Stimulated activated CD4-positive, alpha-beta T cell treated with anti-CD3 and anti-CD28 coated beads, TNF-alpha, amount 100 ng/mL, for 24 hours (primary cell): ENCODE measurements around the gene NUP93.

ENCODE experiments used
- DNase-seq, 3 experiments: peaks; one replicate each; pipeline ENCODE4 v3.0.0-alpha.2; 2020; ENCODE audit warnings: low read depth in 3 of 3

Gene NUP93

DNA sequence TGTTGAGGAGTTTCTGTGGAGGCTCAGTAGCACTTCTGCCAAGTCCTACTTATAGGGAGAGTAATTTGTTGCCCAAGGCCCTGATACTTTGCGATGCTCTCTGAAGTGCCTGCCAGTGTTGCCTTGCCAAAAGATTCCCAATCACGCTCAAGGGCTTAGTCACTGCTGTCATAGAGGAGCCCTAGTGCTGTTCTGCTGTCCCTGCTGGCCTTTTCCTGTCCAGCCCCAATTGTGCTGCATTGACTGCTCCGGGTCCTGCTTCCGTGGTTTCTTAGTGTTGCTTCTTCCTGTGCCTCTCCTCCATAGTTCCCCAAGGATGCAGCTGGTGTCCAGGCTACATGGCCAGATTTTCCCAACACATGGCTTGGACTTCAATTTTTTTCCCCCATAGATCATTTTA is 13.9 kb downstream of the NUP93 start:
- no peak for DNase-seq

DNA sequence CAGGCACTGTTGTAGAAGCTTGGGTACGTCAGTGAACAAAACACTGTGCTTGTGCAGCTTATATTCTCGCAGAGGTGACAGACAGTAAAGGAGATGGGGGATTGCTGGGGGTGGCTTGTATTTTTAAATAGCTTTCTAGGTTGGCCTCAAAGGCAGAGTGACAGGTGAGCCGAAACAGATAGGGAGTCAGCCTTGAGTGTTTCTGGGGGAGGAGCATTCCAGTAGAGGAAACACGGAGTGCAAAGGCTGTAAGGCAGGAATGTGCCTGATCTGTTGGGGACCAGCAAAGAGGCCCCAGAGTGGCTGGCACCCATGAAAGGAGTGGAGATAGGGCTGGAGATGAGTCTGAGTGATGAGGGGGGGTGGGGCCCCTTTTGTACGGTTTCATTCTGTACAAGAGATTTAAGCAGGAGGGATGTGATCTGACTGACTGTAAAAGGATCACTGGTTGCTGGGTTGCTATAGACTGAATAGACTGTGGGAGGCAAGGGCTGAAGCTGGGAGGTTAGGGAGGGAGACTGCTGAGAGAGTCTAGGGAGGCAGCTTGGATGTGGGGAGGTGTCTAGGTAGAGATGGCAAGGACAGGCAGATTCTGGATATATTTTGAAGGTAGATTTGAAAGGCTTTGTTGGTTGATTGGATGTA is 15.2 kb downstream of the NUP93 start:
- no peak for DNase-seq

DNA sequence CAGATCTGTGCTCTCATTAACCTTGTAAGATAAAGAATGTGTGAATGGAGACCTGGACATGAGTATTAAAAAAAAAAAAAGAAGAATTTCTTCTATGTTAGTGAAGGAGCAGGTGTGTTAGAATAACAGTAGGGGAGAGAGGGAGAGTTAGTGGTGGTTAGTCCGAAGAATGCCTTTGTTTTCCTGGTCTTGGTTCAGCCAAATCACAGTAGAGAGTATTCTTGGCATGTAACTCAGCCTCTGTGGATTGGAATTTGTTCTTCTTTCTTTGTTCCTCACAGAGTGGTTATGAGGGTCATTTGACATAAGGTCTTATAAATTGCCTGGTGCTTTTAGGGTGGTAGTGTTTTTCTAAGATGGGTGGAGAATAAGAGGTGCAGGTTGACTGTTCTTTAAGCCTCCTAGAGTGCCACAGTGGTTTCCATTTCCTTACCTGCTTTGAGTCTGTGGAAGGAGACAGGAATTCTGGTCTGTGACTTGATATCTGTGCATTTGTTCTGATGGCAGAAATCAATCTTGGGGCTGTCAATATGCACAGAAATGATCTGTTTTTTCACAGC is 17.6 kb downstream of the NUP93 start:
- DNase-seq = no peak

DNA sequence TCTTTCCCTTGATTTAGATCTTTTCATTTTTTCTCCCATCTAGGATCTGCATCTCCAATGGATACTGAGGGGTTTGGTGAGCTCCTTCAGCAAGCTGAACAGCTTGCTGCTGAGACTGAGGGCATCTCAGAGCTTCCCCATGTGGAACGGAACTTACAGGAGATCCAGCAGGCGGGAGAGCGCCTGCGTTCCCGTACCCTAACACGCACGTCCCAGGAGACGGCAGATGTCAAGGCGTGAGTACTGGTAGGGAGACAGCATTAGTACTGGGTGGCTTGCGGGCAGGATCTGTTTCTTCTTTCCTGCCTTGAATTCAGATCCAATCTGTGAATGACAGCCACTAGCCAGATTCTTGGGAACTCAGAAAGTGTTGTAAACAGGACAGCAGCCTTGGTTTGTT is 18.3 kb downstream of the NUP93 start:
- DNase-seq = no peak

DNA sequence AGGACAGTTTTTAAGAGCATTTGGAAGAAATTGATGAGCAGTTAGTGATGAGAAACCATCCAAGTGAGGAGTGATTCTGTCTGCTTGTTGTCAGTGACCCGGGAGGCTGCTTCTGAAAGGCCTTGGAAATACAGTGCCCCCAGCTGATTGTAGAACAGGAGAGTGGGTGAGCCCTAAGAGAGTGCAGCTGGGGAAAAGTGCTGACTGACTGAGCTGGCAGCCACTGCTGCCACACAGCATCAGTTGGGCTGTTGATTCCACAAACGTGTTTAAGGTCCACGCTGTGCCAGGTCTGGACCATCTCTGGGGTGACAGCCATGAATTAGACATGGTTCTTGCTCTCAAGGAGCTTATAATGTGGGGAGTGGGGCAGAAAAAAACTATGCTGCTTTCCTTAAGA is 18.9 kb downstream of the NUP93 start:
- no peak for DNase-seq

DNA sequence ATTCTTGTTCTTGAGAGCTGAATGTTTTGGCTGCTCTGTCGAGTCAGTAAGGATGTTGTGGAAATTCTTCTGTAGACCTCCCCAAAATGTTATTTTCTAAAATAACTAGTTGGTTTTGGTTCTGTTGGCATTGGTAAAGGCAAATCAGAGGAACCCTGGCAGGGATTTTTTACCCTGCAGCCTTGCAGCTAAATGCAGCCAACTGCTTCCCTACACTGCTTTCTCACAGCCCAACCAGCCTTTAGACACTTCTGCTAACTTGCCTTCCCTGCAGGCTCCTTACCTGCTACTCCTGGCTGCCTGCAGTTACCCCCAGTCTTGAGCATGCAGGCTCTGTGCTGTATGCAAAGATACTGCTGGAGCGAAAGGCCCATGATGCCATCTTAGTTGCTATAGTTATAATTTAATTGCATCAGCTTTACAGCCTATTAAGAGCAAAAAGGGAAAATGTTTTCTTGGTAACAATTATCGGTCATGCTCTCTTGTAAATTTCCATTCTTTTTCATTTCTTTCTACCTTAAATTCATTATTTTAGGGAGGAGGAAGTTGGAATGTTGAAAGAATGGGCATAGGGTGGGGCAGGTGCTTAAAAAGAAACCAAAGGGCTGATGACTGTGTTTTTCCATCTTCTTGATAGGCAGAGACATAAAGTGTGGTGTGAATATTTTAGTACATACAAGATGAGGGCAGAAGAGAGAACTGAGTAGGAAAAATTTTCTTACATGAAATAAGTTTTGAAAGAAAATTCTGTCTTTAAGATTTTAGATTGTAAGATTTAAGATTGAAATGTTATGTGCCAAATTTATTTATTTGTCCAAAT is 20.0 kb downstream of the NUP93 start:
- DNase-seq = no peak

DNA sequence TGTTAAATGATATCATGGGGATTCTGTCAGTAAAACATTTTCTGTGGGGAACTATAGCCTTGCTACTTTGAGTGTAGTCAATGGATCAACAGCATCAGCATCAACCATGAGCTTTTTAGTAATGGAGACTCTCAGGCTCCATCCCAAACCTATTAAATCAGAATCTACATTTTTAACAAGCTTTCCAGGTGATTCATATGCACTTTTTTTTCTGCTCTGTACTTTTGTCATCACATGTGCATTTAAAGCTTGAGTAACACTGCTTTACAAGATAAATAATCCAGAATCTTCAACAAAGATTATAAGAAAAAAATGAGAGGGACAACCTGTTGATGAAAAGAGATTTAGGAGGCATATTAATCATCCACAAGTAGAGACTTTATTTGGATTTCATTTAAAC is 23.5 kb downstream of the NUP93 start:
- no peak for DNase-seq

DNA sequence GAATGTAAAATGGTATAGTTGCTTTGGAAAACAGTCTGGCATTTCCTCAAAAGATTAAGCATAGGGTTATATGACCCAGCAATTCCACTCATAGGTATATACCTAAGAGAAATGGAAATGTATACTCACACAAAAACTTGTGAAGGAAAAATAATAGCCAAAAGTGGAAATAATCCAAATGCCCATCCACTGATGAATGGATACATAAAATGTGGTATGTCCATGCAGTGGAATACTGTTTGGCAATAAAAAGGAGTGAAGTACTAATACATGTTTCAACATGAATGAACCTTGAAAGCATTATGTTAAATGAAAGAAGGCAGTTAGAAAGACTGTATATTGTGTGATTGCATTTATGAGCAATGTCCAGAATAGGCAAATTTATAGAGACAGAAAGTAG is 25.1 kb downstream of the NUP93 start:
- no peak for DNase-seq

DNA sequence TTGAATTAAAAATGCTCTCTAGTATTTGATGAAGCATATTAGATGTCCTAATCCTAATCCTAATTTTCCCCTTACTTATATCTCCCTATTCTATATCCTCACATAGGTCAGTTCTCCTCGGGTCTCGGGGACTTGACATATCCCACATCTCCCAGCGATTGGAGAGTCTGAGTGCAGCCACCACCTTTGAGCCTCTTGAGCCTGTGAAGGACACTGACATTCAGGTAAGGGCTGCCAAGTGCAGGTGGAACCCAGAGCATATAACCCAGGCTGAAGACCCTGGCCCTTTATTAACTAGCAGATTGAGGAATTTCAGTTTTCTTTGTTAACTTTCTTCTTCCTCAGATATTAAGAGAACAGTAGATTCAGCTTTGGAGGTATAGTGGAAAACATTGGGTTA is 28.5 kb downstream of the NUP93 start:
- no peak for DNase-seq

DNA sequence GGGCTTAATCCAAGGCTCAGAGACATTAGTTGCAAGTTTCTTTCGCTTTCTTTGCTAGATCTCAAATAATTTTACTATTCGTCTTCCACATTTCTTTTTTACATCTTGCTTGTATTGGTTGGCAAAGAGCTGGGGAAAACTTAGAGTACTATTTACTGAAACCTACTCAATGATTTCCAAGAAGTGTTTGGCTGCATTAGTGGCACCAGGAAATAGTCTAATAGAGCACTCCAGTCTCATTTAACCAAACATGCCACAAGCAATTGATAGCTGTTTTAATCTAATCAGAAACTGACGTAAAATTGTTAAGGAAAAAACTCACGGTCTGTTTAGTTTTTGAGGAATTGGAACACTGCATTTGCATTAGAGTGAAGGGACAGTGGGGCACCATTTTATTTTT is 29.0 kb downstream of the NUP93 start:
- DNase-seq = no peak

DNA sequence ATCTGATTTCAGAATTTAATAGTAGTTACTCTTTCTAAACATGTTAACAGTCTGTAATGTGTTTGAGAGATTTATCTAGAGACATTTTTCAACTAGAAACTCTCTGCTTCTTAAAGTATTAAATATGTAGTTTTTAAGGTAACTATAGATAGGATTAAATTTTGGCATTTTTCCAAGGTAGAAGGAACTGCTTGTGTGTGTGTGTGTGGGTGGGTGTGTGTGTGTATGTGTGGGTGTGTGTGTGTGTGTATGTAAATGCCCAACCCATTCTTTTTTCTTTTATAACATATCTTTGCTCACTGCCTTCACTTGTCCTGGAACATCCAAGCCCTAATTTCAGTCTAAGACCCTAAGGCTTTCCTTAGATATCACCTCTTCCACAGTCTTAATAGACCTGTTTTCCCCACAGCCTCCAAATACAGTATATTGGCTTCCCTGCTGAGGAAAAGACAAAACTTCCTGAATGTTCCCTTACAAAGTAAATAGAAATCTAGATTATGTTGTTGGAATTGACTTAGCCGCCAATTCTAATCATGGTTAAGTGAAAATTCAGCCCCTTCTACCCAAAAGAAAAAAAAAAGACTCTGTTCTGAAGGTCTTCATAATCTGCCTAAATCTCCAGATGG is 33.5 kb downstream of the NUP93 start:
- DNase-seq = no peak

DNA sequence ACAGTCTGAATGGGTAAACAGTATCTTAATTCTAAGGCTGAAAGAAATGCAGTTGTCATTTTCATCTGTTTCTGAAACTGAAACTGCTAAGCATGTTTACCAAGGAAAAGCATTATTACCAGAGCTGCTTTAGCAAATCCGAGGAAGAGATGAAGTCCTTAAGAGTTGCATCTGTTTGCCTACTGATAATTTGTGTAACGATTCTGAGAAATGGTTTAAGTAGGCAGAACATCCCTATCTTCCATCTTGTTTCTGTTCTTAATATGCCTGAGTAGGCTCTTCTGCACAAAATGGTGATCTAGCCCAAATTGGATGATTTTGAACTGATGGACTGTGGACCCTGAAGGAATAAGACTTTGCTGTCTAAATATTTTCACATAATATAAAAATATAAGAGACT is 34.9 kb downstream of the NUP93 start:
- no peak for DNase-seq

DNA sequence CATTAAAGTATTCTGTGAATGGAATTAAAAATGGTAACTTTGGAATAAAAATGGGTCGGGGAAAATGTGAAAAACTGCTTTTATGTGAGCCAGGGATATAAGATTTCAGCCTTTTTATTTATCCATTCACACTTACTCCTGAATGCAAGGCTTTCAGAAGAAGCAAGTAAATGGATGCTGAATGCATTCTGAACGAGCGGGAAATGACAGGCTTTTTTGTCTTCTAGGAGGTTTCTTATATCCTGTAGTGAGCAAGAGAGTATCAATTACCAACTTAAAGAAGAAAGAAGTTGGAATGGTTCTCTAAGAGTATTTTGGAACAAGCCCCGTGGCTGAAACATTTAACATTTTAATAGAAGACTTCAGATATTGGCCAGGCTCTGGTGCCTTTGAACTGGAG is 36.0 kb downstream of the NUP93 start:
- DNase-seq = no peak

DNA sequence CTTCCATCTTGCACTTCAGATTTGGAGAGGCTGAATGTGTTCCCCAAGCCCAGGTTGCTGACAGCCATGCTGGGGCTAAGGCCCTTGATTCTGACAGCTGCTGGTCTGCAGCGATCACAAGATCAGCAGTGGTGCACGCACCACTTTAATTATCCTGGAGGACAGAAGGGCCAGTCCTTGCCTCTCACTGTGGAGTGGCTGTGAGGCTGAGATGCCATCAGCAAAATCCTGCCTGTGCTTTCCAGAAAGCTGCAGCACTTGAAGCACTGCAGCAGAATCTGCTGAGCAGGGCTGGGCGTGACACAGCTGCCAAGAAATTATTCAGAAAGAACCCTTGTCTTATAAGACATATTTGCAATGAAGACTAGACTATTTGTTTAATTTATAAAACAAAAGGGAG is 37.1 kb downstream of the NUP93 start:
- no peak for DNase-seq

DNA sequence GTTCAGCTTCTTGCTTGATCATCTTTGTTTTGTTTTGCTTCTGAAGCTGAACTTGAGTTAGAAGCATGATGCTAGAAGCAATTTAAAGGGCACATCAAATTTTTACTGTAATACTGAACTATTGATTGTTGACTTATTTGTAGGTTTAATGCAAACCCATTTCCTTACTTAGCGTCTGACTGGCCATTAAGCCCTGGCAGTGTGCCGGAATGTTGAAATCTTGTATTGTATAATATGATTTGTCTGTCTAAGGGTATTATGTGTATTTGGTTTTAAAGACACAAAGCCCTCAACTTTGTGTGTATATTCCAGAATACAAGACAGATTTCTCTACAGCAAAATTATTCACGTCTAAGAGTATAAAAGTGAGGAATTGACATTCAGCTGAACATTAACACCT is 39.7 kb downstream of the NUP93 start:
- no peak for DNase-seq

DNA sequence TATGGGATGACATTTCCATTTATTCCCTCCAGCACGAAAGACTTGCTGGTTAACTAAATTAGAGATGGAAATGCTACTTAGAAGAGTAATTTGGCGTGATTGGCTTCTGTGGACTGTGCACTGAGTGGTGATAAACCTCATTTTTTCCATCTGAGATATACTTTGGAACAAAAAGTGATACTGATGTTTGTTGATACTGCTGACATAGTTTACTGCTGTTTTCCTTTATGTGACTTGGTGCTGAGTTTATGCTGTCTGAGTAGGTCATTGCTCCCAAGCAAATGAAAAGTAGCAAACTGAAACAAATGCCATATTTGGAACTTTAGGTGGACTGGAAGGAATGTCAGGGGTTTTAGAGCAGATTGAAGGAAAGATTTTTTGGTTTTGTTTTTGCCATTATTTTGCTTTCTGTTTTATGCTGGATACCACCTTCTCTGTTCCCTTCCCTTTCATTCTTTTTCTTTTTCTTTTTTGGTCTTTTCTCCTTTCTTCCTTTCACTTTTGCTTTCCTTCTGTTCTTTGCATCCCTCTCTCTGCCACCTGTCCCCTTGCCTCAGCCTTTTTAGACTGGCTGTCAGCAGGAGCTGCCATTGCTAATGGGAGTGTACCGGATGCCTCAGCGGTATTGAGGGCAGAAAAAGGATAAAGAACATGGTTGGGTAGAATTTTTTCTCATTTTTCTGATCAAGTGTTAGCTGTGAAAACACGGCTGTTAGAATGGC is 41.8 kb downstream of the NUP93 start:
- DNase-seq = no peak

DNA sequence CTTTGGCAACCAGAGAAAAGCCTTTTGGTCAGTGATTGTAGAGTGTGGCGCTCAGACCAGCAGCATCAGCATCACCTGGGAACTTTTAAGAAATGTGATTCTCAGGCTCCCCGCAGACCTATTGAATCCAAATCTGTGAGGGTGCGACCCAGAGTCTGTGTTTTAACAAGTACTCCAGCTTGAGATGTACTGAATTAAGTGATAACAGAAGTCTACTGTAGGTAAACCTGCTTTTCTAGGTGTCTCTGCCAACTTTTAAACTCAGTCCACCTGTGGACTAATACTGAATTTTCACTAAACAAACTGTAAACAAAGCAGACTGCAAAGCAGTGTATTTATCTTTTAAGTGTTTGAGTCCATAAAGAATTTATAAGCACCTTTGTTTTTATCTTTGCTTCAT is 43.6 kb downstream of the NUP93 start:
- no peak for DNase-seq

DNA sequence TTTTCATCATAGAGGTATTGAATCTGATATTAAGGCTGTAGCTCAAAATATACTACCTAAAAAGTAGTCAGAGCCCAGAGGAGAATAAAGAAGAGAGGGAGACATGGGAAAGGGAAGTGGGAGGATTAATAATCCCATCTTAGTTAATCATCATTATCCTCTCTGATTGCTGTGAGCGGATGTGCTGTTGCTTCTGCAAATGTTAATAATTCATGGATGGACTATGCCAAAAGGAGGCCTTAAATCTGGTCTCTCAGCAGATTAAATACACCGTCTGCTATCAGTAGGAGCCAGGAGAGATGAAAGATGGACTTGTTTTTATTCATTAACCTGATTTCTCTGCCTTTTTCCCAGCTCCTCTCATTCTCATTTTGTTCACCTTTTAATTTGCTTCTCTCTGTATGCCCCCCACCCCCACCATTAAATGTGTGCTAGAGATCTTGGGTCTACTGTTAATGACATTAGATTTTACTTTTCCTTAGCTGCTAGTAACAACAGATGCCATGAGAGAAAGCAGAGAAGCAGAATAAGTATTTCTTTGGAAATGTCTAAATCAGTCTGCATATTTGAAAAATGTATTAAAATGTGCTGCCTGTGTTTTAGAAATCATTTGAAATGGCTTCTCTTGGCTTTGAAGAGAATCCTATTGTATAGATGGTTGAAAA is 44.2 kb downstream of the NUP93 start:
- no peak for DNase-seq

DNA sequence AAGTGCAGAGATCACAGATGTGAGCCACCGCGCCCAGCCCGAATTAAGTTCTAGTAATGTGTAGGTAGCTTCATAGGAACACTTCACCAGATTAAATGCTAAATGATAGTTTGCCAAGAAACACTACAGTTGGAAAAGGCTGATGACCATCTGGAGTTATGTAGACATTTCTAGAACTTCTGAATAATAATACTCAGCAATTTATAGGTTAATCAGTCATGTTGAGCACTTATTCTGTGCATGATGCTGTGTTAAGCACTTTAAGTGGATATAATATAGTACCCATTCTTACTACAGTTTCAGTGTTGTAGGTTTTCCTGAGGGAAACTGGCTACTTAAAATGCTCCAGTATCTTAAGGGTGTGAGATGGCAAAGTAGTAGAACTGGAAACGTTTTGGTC is 45.2 kb downstream of the NUP93 start:
- DNase-seq = no peak

DNA sequence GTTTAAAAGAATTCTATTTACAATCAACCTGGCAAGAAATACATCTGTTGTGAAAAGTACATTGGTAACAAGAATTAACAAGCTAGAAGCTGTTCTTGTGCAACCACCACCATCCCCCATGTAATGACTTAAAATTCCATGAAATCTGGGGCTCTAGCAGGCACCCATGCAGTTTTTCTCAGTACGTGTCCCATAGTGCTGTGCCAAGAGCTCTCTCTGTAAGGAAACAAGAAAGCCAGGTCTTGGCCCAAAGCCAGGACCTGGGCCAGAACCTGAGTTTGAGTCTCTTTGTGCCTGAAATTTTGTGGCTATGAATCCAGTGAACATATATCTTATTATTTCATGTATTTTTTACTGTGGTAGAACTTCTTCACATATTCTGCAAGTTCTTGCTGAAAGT is 46.6 kb downstream of the NUP93 start:
- no peak for DNase-seq

DNA sequence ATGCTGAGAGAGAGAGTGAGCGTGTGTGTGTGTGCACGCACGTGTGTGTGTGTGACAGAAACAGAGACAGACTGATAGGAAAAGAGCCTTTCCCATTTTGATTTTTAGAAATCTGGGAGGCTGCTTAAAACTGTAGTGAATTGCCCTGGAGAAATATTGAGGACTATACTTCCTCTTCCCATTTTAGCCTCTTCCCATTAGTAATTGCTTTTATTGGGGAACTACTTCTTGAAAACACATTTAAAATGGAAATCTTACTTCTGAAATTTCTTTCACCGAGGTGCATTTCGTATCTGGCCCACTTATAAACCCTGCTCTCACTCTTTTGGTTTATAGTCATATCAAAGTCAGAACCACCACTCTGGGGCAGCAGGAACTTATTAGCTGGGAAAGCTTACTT is 47.1 kb downstream of the NUP93 start:
- no peak for DNase-seq

DNA sequence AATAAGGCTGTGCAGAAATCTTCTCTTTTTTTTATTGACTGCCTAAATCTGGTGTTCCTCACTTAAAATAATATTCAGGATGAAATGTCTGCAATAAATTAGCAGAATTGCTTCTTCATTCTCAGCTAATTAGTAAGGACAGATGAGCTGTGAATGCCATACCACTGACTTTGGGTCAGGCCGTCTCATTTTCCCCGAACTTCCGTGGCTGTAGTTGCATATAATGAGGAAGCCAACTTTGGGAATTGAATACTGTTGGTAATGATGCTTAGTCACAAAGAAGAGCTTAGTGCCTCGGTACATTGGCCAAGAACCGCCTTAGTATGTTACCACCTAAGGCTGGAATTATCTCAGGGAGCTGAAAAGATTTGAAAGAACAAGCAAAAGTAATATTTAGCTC is 47.6 kb downstream of the NUP93 start:
- DNase-seq = no peak
